DMS 273 treated with DMSO at 0.1 percent for 48 hours (cell line): ENCODE measurements around the gene NRXN3.
"Not testable (repeated sequence)": the region's sequence is repeated elsewhere in the genome, so short reads cannot be mapped to it uniquely, and the experiment has no call there.

Experiments
- DNase-seq: peaks from one replicate; lab custom pipeline; 2025; lab: John Stamatoyannopoulos, UW

Gene NRXN3

GRCh38 chr14:79077096-79077495, 906.9 kb downstream of the NRXN3 start:
- no peak for DNase-seq

- no peak for DNase-seq
These were observed 909.9 kb downstream of the NRXN3 start for GRCh38 chr14:79080040-79080439.

- no peak for DNase-seq
These were observed 912.7 kb downstream of the NRXN3 start for GRCh38 chr14:79082883-79083282.

GRCh38 chr14:79083356-79083755, 913.2 kb downstream of the NRXN3 start:
- DNase-seq = no peak

- no peak for DNase-seq
These were observed 914.7 kb downstream of the NRXN3 start for GRCh38 chr14:79084861-79085260.

GRCh38 chr14:79089576-79089975, 919.4 kb downstream of the NRXN3 start:
- no peak for DNase-seq

- no peak for DNase-seq
These were observed 920.5 kb downstream of the NRXN3 start for GRCh38 chr14:79090641-79091180.

GRCh38 chr14:79091381-79091963, 921.3 kb downstream of the NRXN3 start:
- DNase-seq = no peak

GRCh38 chr14:79093531-79093930, 923.4 kb downstream of the NRXN3 start:
- DNase-seq = no peak

- DNase-seq = no peak
These were observed 924.8 kb downstream of the NRXN3 start for GRCh38 chr14:79094951-79095350.

GRCh38 chr14:79096811-79097210, 926.6 kb downstream of the NRXN3 start:
- no peak for DNase-seq

GRCh38 chr14:79098324-79098723, 928.2 kb downstream of the NRXN3 start:
- DNase-seq = no peak

GRCh38 chr14:79100578-79100977, 930.4 kb downstream of the NRXN3 start:
- DNase-seq = no peak

GRCh38 chr14:79101388-79101787, 931.2 kb downstream of the NRXN3 start:
- DNase-seq = no peak

- no peak for DNase-seq
These were observed 933.6 kb downstream of the NRXN3 start for GRCh38 chr14:79103764-79104163.

GRCh38 chr14:79110564-79110963, 940.4 kb downstream of the NRXN3 start:
- not testable (repeated sequence) for DNase-seq

GRCh38 chr14:79111987-79112501, 941.9 kb downstream of the NRXN3 start:
- no peak for DNase-seq

GRCh38 chr14:79117561-79117960, 947.4 kb downstream of the NRXN3 start:
- no peak for DNase-seq

GRCh38 chr14:79118291-79118690, 948.1 kb downstream of the NRXN3 start:
- DNase-seq = no peak

GRCh38 chr14:79134361-79134760, 964.2 kb downstream of the NRXN3 start:
- no peak for DNase-seq

- DNase-seq = no peak
These were observed 966.2 kb downstream of the NRXN3 start for GRCh38 chr14:79136071-79137044.

- DNase-seq = no peak
These were observed 966.9 kb downstream of the NRXN3 start for GRCh38 chr14:79137045-79137430.

- no peak for DNase-seq
These were observed 967.7 kb downstream of the NRXN3 start for GRCh38 chr14:79137836-79138235.
